NAMALWA (cell line): ENCODE results near the gene SLC2A9.
"Not testable (repeated sequence)": the region's sequence is repeated elsewhere in the genome, so short reads cannot be mapped to it uniquely, and the experiment has no call there.

Source experiments
- DNase-seq: peaks from one replicate; pipeline ENCODE4 v3.0.0-alpha.2; 2015; ENCODE audit warnings: low spot score

Gene SLC2A9

DNA sequence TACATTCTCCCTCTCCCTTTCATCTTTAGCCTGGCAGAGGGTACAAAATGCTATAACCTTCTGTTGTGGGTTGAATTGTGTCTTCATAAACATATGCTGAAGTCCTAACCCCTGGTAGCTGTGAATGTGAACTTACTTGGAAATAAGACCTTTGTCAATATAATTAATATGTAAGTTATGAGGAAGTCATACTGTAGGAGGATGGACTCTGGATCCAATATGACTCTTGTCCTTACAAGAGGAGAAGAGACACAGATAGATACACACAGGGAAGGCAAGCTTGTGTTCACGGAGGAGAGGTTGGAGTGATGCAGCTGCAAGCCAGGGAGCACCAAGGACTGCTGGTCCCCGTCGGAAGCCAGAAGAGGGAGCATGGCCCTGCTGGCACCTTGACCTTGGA, 94.7 kb downstream of the SLC2A9 start:
- no peak for DNase-seq

GRCh38 chr4:9925750-9926439, 95.4 kb downstream of the SLC2A9 start:
- DNase-seq, result no peak

DNA sequence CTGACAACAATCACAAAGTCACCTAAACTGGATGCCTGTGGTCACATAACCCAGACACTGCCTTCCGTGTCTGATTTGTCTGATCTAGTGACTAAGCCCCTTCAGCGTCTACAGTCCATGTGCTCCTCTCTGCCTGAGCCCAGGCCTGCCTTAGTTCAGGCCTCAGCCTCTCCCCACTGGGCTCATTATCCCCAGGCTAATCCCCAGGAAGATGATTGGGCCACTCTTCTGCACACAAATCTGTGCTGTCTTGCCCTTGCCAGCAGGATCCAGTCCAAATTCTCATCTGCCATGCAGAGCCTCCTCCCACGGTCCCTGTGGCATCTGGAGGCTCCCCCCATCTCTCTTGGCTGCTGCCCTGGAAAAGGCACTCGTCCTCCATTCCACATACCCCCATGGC, 96.5 kb downstream of the SLC2A9 start:
- no peak for DNase-seq

- no peak for DNase-seq
These were observed 98.0 kb downstream of the SLC2A9 start for GRCh38 chr4:9923195-9923812.

DNA sequence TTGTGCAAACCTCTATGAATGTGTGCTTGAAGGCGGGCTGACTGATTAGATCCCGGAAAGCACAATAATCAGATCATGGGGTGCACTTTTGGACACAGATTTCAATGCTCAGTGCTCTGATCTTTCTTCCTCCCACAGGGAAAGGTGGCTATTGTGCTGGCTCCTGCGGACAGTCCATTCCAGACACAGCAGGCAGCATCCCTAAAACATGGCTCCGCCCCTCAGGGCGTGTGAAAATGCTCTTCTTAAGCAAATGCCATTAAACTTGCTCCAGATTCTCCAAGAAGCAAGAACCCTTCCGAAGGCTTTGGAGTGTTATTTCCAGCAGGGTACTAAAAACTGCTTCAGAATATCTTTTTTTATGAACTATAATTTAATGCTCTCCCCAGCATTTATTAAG, 100.0 kb downstream of the SLC2A9 start:
- no peak for DNase-seq

DNA sequence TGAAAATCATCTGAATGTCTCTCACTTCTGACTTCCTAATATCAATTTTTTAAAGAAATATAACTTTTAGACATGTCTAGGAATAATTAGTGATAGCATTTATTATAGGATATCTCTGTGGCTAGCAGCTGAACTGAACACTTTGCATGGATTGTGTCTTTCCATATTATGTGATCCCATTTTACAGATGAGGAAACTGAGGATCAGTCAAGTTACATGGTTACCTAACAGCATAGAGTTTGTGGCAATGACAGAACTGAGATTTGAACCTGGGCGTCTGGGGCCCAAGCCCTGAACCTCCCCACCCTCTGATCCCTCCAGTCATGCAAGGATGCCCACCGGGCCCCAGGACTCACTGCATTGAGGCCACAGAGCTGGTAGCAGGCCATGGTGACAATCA, 101.3 kb downstream of the SLC2A9 start:
- DNase-seq, result no peak

DNA sequence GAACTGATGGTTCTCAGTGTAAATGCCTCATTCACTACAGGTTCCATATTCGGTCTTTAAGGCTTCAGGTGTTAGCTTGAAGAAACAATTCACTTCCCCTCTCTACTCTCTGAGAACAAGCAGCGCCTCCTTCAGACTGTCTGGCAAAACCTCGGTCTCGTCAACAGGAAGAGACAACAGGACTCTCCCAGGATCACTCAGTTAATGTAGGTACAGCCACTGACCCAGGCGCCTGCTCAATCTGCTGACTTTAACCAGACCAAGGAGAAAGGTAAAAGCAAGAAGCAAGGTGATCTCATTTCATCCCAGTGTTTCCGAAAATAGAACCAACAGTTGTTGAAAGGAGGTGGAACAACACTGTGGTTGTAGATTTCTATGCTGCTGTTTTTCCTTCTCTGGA, 102.2 kb downstream of the SLC2A9 start:
- no peak for DNase-seq

- DNase-seq, result no peak
These were observed 102.8 kb downstream of the SLC2A9 start for GRCh38 chr4:9918484-9918883.

GRCh38 chr4:9916937-9917336, 104.4 kb downstream of the SLC2A9 start:
- no peak for DNase-seq

- DNase-seq, result no peak
These were observed 105.0 kb downstream of the SLC2A9 start for GRCh38 chr4:9916346-9916745.

GRCh38 chr4:9913846-9914245, 107.5 kb downstream of the SLC2A9 start:
- DNase-seq, result no peak

- no peak for DNase-seq
These were observed 114.3 kb downstream of the SLC2A9 start for GRCh38 chr4:9906996-9907395.

- no peak for DNase-seq
These were observed 116.2 kb downstream of the SLC2A9 start for GRCh38 chr4:9904976-9905587.

- no peak for DNase-seq
These were observed 118.0 kb downstream of the SLC2A9 start for GRCh38 chr4:9903317-9903716.

- DNase-seq, result no peak
These were observed 120.0 kb downstream of the SLC2A9 start for GRCh38 chr4:9901257-9901656.

GRCh38 chr4:9900633-9901032, 120.7 kb downstream of the SLC2A9 start:
- DNase-seq, result not testable (repeated sequence)

GRCh38 chr4:9899306-9900055, 121.8 kb downstream of the SLC2A9 start:
- no peak for DNase-seq

DNA sequence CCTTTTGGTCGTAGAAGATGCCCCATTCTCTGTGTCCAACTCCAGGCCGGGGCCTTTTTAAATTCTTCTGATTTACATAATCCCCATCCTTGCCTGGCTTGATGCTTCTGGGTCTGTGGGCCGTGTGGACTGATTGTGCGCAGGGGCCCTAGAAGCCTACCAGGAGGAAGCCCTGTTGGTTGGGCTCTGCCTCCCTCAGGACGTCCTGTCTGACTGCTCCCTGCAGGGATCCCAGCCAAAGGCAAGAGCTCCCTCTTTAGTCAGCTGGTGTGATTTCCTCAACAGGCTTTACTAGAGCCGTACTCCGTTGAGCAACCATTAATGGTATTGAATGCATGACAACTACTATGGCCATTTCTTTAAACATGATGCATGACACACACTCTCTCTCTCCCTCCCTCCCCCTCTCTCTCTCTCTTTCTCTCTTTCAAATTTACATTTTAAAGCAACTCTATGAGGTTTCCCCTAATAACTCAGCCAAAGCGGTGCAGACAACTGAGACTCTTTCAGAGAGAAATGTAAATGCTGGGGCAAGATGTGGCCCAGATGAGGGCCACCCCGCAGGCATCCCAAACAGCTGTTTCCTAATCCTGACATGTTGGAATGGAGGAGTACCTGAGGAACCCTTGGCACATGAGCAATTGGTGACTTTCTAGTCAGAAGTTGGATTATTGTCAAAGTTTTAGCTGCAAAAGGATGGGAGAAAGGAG, 122.5 kb downstream of the SLC2A9 start:
- peak; percentile 2 for DNase-seq

DNA sequence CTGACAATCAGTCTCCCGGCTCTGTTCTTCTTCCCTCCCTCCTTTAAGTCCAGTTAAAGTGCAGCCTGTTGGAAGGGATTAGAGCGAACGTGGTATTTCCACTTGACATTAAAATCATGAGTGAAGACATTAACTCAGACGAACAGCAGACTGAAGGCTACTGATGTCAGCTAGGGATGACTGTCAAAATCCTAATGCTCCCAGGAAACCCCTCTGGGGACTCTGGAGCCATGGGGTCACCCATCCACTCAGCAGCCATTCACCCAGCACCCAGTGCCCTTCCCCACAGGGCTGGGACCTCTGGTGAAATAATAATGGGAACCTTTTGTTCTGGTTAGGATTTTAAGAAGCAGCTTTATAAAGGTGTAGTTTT, 126.0 kb downstream of the SLC2A9 start:
- no peak for DNase-seq

- DNase-seq, result no peak
These were observed 126.5 kb downstream of the SLC2A9 start for GRCh38 chr4:9894644-9895332.

GRCh38 chr4:9893329-9894108, 127.8 kb downstream of the SLC2A9 start:
- no peak for DNase-seq
